Measurements from ENCODE around the gene C22orf15. TPM values are rescaled to one million over a fixed set of nuclear protein-coding genes. Genes with fewer than 3 reads are reported as not detected.
A peak's percentile ranks its signal among the peaks of the same experiment; 100 is the strongest.

The C22orf15 gene
- total RNA-seq, 2 experiments from 2014 or later, result 0.86 to 1.7 TPM

DNA sequence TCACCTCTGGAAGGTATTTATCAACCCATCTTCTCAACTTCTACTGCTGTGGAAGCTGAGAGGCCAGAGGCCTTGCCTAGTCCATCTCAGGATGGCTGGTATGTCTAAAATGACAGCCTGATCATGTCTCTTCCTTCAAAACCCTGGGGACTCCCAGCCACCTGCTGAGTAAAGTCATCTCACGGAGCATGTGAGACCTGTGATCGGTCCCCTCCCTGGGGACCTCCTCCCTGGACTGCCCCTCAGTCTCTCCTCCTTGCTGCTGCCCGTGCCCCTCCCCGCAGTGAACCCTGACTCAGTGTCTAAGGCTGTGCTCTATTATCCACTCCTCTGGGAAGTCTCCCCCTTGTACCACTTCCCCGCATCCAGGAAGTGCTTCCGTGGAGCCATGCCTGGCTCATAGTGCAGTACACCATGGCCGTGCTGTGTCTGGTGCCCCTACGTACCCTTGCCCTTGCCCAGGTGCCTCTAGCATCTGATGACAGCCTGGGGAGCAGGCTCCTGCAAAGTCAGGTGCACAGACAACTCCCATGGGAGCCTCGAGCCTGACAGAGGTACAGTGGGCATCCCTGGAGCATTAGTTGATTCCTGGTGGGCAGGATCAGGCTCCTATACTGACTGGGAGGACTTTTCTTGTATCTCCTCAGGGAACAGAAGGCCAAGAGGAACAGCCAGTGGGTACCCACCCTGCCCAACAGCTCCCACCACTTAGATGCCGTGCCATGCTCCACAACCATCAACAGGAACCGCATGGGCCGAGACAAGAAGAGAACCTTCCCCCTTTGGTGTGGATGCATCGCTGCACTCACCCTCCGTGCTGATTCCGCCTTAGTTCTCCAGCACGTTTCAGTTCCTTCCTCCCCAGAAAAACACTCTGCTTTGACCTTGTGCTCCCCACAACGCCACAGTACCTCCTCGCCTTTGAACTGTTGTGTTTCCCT lies 37.8 kb downstream of the C22orf15 start:
- Histone ChIP-seq H3K9me2 (ENCODE audit: insufficient read depth, low read length) (no peaks in the 10 kb centered on the region), H3K4me2 (ENCODE audit: low read length) (peak overlapping the region; percentile 72), H3K79me2 (ENCODE audit: insufficient read depth, low read depth, low read length) (peaks cover 33% of the 10 kb centered on the region; the same call in 1 of the 2 replicates), H2AFZ (ENCODE audit: low read length) (no peak overlapping the region), H3K4me1 (ENCODE audit: insufficient read depth, low read length, poor library complexity, severe bottlenecking) (peaks cover 80% of the 10 kb centered on the region), H3K36me3 (ENCODE audit: insufficient read depth, low read length) (peaks cover 80% of the 10 kb centered on the region), H3K27ac (ENCODE audit: low read depth, low read length, poor library complexity, severe bottlenecking) (peak overlapping the region; percentile 97), H3K4me3 (ENCODE audit: low read depth, low read length, poor library complexity, severe bottlenecking) (peak overlapping the region; percentile 32), H4K20me1 (ENCODE audit: insufficient read depth, low read length) (no peaks in the 10 kb centered on the region), H3K9me3 (ENCODE audit: low read length) (0 out of 2 replicates have a peak, but pooled peaks cover 3% of the 10 kb centered on the region)
- TF ChIP-seq CTCF (conservative IDR thresholded peaks at IDR 0.05; ENCODE audit: low read length) (no peak), EZH2phosphoT487 (IDR thresholded peaks at IDR 0.05; ENCODE audit: borderline replicate concordance, low read depth, low read length) (no peak)
- no TSS peak for BruUV-seq (replicated peaks)
- POLR2A ChIA-PET, result interaction anchor here (1.2 to 1.4 kb wide), 2 partner anchors 15 to 47 kb away, joined by 4 to 8 read pairs; no protein-coding TSS in a partner anchor
- intact Hi-C loops (cut with micrococcal nuclease; ENCODE audit: unreplicated experiment), result loop anchor here (1.0 to 5.0 kb wide), 5 partner anchors 14 to 627 kb away; partner anchors contain the start of genes ADORA2A and SMARCB1
- peak; percentile 97 for DNase-seq (ENCODE audit: low spot score)
- CTCF ChIA-PET (ENCODE audit: unreplicated experiment), result interaction anchor here (0.9 kb wide), 1 partner anchor 49 kb away, joined by 4 read pairs; no protein-coding TSS in a partner anchor

DNA sequence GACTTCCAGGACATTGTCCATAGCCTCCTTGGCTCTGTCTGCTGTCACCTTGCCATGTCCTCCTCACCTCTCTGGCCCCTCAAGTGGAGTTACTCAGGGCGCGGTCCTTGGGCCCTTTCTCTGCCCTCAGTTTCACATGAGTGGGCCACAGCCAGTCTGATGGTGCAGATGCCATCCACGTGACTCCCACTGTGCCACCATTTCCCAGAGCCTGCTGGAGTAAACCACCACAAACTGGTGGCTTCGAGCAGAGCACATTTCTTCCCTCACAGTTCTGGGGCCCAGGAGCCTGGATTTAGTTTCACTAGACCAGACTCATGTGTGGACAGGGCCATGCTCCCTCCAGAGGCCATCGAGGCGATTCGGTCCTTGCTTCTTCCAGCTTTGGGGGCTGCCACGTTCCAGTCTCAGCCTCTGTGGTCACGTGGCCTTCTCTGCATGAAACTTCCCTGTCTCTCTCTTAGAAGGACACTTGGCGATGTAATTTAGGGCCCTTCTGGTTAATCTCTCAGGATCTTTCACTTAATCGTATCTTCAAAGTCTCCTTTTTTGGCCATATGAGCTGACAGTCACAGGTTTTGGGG lies 38.5 kb downstream of the C22orf15 start:
- Histone ChIP-seq H3K4me2 (ENCODE audit: low read length) (peak overlapping the region; percentile 72), H3K27ac (ENCODE audit: low read depth, low read length, poor library complexity, severe bottlenecking) (peak overlapping the region; percentile 97), H2AFZ (ENCODE audit: low read length) (no peak overlapping the region), H3K36me3 (ENCODE audit: insufficient read depth, low read length) (peaks cover 80% of the 10 kb centered on the region), H4K20me1 (ENCODE audit: insufficient read depth, low read length) (no peaks in the 10 kb centered on the region), H3K4me1 (ENCODE audit: insufficient read depth, low read length, poor library complexity, severe bottlenecking) (peaks cover 87% of the 10 kb centered on the region), H3K4me3 (ENCODE audit: low read depth, low read length, poor library complexity, severe bottlenecking) (peak overlapping the region; percentile 32), H3K9me2 (ENCODE audit: insufficient read depth, low read length) (no peaks in the 10 kb centered on the region), H3K9me3 (ENCODE audit: low read length) (0 out of 2 replicates have a peak, but pooled peaks cover 3% of the 10 kb centered on the region), H3K79me2 (ENCODE audit: insufficient read depth, low read depth, low read length) (peaks cover 33% of the 10 kb centered on the region; the same call in 1 of the 2 replicates)
- DNase-seq (ENCODE audit: low spot score), result peak; percentile 70
- no TSS peak for BruUV-seq (replicated peaks)
- intact Hi-C loops (cut with micrococcal nuclease; ENCODE audit: unreplicated experiment), result loop anchor here (1.0 to 5.0 kb wide), 3 partner anchors 15 to 626 kb away; partner anchors contain the start of genes ADORA2A and SMARCB1
- CTCF ChIA-PET (ENCODE audit: unreplicated experiment), result no interaction called here
- TF ChIP-seq EZH2phosphoT487 (IDR thresholded peaks at IDR 0.05; ENCODE audit: borderline replicate concordance, low read depth, low read length) (no peak), CTCF (conservative IDR thresholded peaks at IDR 0.05; ENCODE audit: low read length) (no peak)
- POLR2A ChIA-PET, result interaction anchor here (0.6 to 2.0 kb wide), 3 partner anchors 44 to 48 kb away, joined by 4 to 10 read pairs (median 4); no protein-coding TSS in a partner anchor
